Esophagus squamous epithelium (tissue), 4 donors: ENCODE results near the gene BIN1.

Experiments used
- POLR2A ChIP-seq, 4 donors: fragments of 450-650 bp; IDR thresholded peaks; one replicate each; pipeline ENCODE4 v1.6.1; 2017; ENCODE audit warnings: antibody characterized with exemption in 4 of 4, mild to moderate bottlenecking in 4 of 4, moderate library complexity in 3 of 4
- TF ChIP-seq, protein P1 (sequence below), 6 experiments: fragments of 450-650 bp in 4 of 6; fragments of 200-600 bp in 2 of 6; sonication (generic) in 2 of 6; IDR thresholded peaks; one replicate each; pipeline ENCODE4 v1.5.1; 2016 to 2019; ENCODE audit warnings: antibody characterized with exemption in 6 of 6, mild to moderate bottlenecking in 4 of 6, moderate library complexity in 4 of 6

DNA sequence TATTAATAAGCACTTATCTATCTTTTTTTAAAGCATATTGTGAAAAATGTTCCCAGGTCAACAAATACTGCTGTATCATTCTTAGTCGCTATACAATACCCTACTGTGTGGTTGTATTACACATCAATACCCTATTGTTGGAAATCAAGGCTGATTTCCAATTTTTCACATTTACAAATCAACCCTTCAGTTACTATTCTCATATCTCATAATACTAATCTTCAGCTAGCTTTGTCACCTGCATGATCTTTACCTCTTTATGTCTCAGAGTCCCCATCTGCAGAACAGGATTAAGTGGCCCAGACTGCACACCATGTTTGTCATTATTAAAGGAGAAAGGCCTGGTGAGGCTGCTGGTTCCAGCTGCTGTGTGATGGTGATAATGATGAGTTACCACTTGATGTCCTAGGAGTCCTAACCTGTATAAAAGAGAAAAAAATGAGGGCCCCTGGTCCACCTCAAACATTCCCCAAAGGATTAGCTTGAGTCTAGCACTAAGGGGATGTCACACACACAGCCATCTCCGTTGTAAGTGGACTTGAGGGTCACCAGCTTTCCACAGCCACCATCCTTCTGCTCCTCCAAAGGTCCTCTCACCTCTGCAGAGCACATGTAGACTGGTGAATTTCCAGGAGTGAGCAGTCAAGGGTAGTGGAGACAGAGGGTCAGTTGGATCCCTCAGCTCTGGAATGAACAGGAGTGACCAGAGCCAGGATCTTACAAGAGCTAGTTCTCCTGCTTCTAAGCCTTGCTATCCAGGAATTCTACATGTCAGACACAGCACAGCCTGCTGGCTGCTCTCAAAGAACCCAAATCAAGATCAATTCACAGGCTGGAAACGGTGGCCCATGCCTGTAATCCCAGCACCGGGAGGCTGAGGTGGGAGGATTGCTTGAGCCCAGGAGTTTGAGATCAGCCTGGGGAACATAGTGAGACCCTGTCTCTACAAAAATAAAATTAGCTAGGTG is 36.0 kb upstream of the BIN1 start:
- TF ChIP-seq, protein P1, sequence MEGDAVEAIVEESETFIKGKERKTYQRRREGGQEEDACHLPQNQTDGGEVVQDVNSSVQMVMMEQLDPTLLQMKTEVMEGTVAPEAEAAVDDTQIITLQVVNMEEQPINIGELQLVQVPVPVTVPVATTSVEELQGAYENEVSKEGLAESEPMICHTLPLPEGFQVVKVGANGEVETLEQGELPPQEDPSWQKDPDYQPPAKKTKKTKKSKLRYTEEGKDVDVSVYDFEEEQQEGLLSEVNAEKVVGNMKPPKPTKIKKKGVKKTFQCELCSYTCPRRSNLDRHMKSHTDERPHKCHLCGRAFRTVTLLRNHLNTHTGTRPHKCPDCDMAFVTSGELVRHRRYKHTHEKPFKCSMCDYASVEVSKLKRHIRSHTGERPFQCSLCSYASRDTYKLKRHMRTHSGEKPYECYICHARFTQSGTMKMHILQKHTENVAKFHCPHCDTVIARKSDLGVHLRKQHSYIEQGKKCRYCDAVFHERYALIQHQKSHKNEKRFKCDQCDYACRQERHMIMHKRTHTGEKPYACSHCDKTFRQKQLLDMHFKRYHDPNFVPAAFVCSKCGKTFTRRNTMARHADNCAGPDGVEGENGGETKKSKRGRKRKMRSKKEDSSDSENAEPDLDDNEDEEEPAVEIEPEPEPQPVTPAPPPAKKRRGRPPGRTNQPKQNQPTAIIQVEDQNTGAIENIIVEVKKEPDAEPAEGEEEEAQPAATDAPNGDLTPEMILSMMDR (IDR thresholded peaks at IDR 0.05): no peak
- TF ChIP-seq POLR2A (IDR thresholded peaks at IDR 0.05): no peak
